GM19240 (cell line): Measurements from ENCODE around the gene ARHGEF6.

Experiments
- DNase-seq: peaks from one replicate; pipeline ENCODE4 v3.0.0; 2011; ENCODE audit warnings: low spot score; ENCODE audit not compliant: insufficient read length

ARHGEF6 gene

GRCh38 chrX:136646602-136647239, 134.0 kb downstream of the ARHGEF6 start:
- no peak for DNase-seq

GRCh38 chrX:136643243-136643642, 137.5 kb downstream of the ARHGEF6 start:
- DNase-seq, result no peak

DNA sequence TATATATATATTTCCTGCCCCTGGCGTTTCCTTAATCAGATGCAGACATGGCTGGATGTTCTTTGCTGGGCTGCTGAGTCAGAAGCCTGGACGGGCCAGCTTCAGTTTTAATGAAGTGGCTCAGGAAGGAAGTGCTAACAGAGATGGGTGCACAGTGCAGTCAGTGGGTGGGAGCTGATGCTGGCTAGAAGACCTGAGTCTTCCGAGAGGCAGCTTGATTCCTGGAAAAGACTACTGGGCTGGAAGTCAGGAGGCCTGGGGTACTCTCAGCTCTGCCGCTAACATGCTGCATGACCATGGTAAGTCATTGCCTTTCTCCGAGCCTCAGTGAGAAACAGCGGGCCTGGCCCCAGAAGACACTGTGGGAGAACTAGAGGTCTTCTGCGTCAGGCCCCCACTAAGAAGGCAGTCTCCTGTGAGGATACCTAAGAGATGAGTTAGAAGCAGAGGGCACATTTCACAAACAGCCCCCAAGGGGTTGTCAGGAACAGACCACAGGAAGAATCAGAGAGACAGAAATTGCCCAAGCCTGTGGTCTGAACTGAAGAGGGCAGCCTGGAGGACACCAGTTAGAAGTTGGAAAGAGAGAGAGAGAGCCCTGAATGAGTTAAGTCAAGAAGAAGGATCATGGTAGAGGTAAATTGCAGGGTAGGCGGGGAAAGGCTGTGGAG, 141.1 kb downstream of the ARHGEF6 start:
- no peak for DNase-seq

- no peak for DNase-seq
These were observed 144.6 kb downstream of the ARHGEF6 start for GRCh38 chrX:136636121-136636520.

DNA sequence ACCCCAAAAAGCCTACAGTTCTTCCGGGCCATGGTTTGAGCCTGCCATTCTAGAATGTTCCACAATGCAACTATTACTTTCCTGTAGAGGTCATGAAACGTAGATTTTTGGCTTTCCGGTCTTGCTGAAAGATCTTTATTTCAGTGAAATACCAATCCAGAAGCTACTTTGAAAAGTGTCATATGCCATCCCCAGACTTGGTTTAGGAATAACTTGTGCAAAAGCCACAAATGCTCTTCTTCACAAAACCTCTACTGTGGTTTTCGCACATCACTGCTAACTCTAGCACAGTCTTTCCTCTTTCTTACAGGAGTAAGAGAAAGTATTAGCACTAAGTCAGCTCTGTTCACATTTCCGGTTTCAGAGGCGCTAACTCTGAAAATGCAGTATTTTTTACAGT, 145.5 kb downstream of the ARHGEF6 start:
- DNase-seq, result no peak

DNA sequence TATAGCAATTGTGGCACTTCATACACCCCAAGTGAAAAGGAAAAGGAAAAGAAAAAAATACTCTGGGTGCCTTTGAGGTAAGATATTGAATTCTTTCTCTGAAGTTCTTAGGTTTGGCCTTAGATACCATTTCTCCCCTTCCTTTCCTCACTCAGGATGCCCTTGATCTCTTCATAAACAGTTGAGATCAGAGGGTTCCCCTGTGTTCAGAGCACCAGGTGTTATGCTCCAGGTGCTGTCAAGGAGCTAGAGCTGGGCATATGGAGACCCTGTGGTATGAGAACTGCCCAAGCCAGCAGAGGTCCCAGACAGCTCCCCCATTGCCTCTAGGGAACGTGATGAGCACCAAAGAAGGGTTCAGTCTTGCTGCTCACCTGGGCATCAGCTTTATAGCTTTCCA, 149.9 kb downstream of the ARHGEF6 start:
- DNase-seq, result no peak

DNA sequence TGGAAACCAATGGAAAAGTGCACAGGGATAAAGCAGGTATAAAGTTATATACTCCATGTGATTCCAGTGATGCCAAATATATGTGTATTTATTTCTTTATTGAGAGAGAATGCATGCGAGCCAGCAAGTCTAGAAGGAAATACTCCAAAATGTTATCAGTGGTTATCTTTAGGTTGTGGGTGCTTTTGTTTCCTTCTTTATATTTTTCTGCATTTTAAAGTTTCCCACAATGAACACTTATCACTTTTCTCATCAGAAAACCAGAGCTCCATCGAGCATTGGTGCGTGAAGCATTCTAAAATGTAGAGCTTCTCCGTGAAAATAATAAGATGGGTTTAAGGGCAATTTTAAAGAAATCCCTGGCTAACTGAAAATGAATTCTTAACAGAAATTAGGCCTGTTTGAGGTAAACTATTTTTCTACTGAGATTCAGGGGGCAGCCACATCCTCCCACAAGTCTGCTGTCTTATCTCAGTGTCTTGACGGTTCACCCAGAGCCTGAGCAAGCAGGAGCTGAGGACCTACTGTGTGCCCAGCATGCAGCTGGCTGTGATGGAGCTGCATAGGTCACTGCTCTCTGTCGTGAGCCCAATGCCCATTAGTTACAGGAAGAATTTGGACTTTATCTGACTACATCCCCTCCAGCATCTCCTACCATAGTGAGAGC, 151.5 kb downstream of the ARHGEF6 start:
- DNase-seq, result no peak

- no peak for DNase-seq
These were observed 153.3 kb downstream of the ARHGEF6 start for GRCh38 chrX:136627409-136627808.

GRCh38 chrX:136626891-136627290, 153.8 kb downstream of the ARHGEF6 start:
- no peak for DNase-seq

DNA sequence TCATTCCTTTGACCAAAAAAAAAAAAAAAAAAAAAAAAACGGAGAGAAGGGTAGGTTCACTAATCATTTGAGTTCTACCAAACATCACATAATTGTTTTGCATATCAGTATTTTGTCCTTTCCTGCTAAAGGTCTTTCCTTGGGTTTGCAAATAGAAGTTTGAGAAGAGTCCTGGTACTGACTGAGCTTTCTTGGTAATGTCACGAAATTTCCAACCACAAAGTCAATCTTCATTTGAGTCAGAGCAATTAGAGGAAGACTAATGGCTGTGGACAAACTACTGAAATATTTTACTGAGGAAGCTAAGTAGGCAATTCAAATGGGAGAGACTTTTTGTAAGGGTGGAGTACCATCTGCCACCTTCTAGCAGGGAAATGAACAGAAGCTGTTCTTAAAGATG, 154.5 kb downstream of the ARHGEF6 start:
- no peak for DNase-seq

DNA sequence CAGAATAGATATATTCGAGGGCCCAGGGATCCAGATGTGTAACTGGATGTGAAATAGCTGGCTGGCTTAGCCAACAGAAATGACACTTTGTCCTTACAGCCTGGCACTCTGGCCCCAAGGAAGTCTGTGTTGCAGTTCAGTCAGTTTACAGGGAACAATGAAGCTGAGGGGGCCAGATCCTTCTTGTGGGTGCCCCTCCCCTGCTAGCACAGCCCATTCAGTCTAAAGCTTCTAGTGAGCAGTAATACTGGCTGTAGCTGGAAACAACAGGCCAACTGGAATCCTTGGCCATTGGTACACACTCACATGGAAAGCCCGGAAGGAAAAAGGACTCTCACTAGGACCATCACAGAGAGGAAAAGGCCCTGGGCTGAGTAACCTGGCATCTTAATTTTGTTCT, 155.5 kb downstream of the ARHGEF6 start:
- no peak for DNase-seq

DNA sequence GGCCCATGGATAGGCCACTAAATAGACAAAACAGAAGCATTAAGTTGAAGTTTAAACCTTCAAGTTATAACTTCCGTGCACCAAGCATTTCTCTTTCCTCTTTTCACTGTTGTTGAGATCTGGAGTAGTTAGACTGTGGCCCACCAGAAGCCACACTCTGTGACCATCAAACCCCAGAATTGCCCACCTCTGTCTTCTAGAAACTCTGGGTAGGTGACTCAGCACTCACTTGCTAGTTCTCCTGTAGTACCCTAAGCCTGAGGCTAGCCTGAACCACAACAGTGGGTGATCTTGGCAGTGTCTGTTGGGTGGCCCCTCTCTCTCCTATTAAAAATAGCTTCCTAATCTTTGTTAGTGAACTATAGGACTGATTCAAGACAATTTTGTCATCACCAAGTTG, 157.3 kb downstream of the ARHGEF6 start:
- no peak for DNase-seq

- no peak for DNase-seq
These were observed 158.2 kb downstream of the ARHGEF6 start for GRCh38 chrX:136622568-136622967.

DNA sequence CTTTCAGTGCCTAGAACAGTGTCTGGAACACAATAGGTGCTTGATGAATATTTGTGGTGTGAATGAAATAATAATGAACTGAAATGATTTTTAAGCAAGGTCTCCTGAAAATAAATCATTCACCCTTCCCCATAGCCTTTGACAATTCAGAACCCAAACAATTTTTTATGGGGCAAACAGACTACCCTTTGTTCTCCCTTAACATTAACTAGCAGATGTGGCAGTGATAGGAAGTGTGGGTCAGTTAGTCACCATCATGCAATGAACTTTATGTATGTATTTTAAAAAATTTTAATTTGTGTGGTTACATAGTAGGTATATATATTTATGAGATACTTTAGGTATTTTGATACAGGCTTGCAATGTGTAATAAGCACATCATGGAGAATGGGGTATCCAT, 160.0 kb downstream of the ARHGEF6 start:
- no peak for DNase-seq

DNA sequence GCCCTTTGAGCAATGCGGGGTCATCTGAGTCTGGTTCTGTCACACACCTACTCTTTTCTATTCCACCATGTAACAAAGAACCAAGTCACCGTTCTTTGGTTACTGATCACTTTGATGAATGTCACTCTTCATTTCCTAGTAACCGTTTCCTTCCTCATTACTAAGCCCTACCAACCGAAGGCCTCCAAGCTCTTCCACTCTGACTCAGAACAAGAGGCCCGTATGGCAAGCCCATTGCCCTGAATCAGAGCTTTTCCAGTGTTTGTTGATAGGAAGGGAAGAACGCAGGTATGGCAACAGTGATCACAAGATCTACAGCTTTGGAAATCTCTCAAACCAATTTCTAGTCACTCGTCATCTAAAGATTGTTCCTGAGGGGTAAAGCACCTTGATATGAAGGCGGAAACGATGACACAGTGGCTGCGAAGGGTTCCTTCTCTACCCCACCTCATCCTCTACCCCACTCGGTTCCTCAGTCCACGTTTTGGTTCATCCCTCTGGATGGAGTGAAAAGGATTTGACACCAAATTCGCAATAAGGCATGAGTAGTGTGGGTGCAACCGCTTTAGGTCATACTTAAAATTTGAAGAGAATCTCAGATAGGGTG, 160.7 kb downstream of the ARHGEF6 start:
- DNase-seq, result no peak

GRCh38 chrX:136616987-136617685, 163.6 kb downstream of the ARHGEF6 start:
- peak; percentile 5 for DNase-seq
